K562 (cell line): Measurements from ENCODE around the gene SLC27A2. TPM values are rescaled to one million over a fixed set of nuclear protein-coding genes. Genes with fewer than 3 reads are reported as not detected.

ENCODE experiments used
- ADNP ChIP-seq: fragments of 200-800 bp; sonication (Bioruptor generic); IDR thresholded peaks from 2 replicates; pipeline ENCODE4 v1.6.1; 2016; ENCODE audit warnings: missing genetic modification characterization, missing compliant biosample characterization
- ARID1B ChIP-seq: fragments of 450-650 bp; IDR thresholded peaks from 2 replicates; pipeline ENCODE4 v1.6.1; 2016; ENCODE audit warnings: antibody characterized with exemption, mild to moderate bottlenecking, inconsistent platforms
- BRF1 ChIP-seq: IDR thresholded peaks from 3 replicates; pipeline ENCODE4 v1.6.1; 2011; ENCODE audit warnings: borderline replicate concordance, mild to moderate bottlenecking; ENCODE audit not compliant: insufficient read length; ENCODE audit errors: extremely low read depth
- CBX2 ChIP-seq: fragments of 200-600 bp; sonication (generic); IDR thresholded peaks from one replicate; pipeline ENCODE4 v1.6.1; 2012; ENCODE audit warnings: mild to moderate bottlenecking, low read length, inconsistent platforms; ENCODE audit not compliant: insufficient read depth, poor library complexity, severe bottlenecking
- CREB1 ChIP-seq, 2 experiments: sonication (generic) in 1 of 2; formaldehyde crosslinking in 1 of 2; IDR thresholded peaks; 2 replicates each; pipeline versions ENCODE4 v1.6.1 to v1.8.0; 2012 to 2022; ENCODE audit warnings: inconsistent platforms in 1 of 2, mild to moderate bottlenecking in 1 of 2, missing genetic modification reagents in 1 of 2, moderate library complexity in 1 of 2
- DNMT1 ChIP-seq: fragments of 450-650 bp; IDR thresholded peaks from 2 replicates; pipeline ENCODE4 v1.6.1; 2016; ENCODE audit warnings: antibody characterized with exemption, mild to moderate bottlenecking
- FOXA1 ChIP-seq: fragments of 450-650 bp; IDR thresholded peaks from 2 replicates; pipeline ENCODE4 v1.6.1; 2016; ENCODE audit warnings: mild to moderate bottlenecking, borderline replicate concordance
- FOXJ2 ChIP-seq: fragments of 200-800 bp; sonication (Bioruptor generic); IDR thresholded peaks from 2 replicates; pipeline ENCODE4 v1.6.1; 2016; ENCODE audit warnings: missing genetic modification characterization, missing compliant biosample characterization
- GABPA ChIP-seq: fragments of 200-800 bp; sonication (Bioruptor generic); conservative IDR thresholded peaks from 2 replicates; pipeline ENCODE4 v1.6.1; 2016; ENCODE audit warnings: low read depth, missing genetic modification characterization, missing compliant biosample characterization
- GTF2B ChIP-seq: IDR thresholded peaks from 2 replicates; pipeline ENCODE4 v1.6.1; 2011; ENCODE audit not compliant: insufficient read length; ENCODE audit errors: extremely low read depth
- HDAC6 ChIP-seq: IDR thresholded peaks from 2 replicates; pipeline ENCODE4 v1.6.1; 2012; ENCODE audit warnings: low read depth, mild to moderate bottlenecking, control low read depth, inconsistent platforms, low read length, moderate library complexity
- IRF1 ChIP-seq: sonication (generic); formaldehyde crosslinking; IDR thresholded peaks from 2 replicates; pipeline ENCODE4 v1.8.0; 2022; ENCODE audit warnings: missing genetic modification reagents, mild to moderate bottlenecking, borderline replicate concordance
- JUN ChIP-seq, 2 experiments: sonication (generic) in 1 of 2; formaldehyde crosslinking in 1 of 2; IDR thresholded peaks; 2 replicates each; pipeline versions ENCODE4 v1.6.1 to v1.8.0; 2012 to 2022; ENCODE audit warnings: borderline replicate concordance in 2 of 2, mild to moderate bottlenecking in 2 of 2, improper control_type of control experiment in 1 of 2, low read depth in 1 of 2, low read length in 1 of 2, missing genetic modification reagents in 1 of 2
- KDM4B ChIP-seq, 2 experiments: fragments of 450-650 bp in 1 of 2; sonication (generic) in 1 of 2; IDR thresholded peaks; 2 replicates each; pipeline ENCODE4 v1.6.1; 2016 to 2017; ENCODE audit warnings: borderline replicate concordance in 2 of 2, antibody characterized with exemption in 1 of 2, low read depth in 1 of 2, mild to moderate bottlenecking in 1 of 2
- NFE2 ChIP-seq: IDR thresholded peaks from 2 replicates; pipeline ENCODE4 v1.6.1; 2014; ENCODE audit warnings: antibody characterized with exemption, low read depth
- NR2F6 ChIP-seq: fragments of 450-650 bp; formaldehyde crosslinking; IDR thresholded peaks from 2 replicates; pipeline ENCODE4 v1.4.0; 2020; ENCODE audit warnings: mild to moderate bottlenecking
- TAF1 ChIP-seq: IDR thresholded peaks from 2 replicates; pipeline ENCODE4 v1.6.1; 2011; ENCODE audit warnings: mild to moderate bottlenecking, low read length, moderate library complexity; ENCODE audit not compliant: insufficient read depth, control insufficient read depth, severe bottlenecking; ENCODE audit errors: extremely low read depth
- ZKSCAN1 ChIP-seq: fragments of 150-350 bp; IDR thresholded peaks from 2 replicates; pipeline ENCODE4 v1.6.1; 2016; ENCODE audit warnings: low read depth, low read length
- ZNF174 ChIP-seq: fragments of 250-450 bp; sonication (Bioruptor Pico); IDR thresholded peaks from 2 replicates; pipeline ENCODE4 v1.4.0; 2020; ENCODE audit warnings: mild to moderate bottlenecking
- ZNF586 ChIP-seq: fragments of 450-650 bp; formaldehyde crosslinking; conservative IDR thresholded peaks from 2 replicates; pipeline ENCODE4 v1.4.0; 2020; ENCODE audit warnings: mild to moderate bottlenecking, moderate library complexity
- ZNF764 ChIP-seq: fragments of 250-450 bp; sonication (Bioruptor Pico); IDR thresholded peaks from 2 replicates; pipeline ENCODE4 v1.4.0; 2020; ENCODE audit warnings: low read depth, mild to moderate bottlenecking, moderate library complexity
- ZNF780A ChIP-seq: fragments of 250-450 bp; sonication (Bioruptor Pico); IDR thresholded peaks from 2 replicates; pipeline ENCODE4 v1.5.0; 2021; ENCODE audit warnings: mild to moderate bottlenecking
- polyA plus RNA-seq, 8 experiments: library from polyadenylated mRNA; depleted of rRNA in 4 of 8; stranded (reverse) in 5 of 8; unstranded in 3 of 8; fragments of >200 nt; fragmentation: Nextera tagmentation in 2 of 8; fragmentation: Illumina TruSeq in 1 of 8; extraction: Ambion mirVana in 2 of 8; extraction: Trizol in 1 of 8; gene quantifications; 2 replicates each; pipeline versions ENCODE4 v1.2.1 to v1.2.3, GENCODE V29; 2011 to 2014; ENCODE audit warnings: inconsistent platforms in 1 of 8, missing spikeins in 1 of 8
- total RNA-seq, 7 experiments: library from RNA; depleted of rRNA in 6 of 7; stranded (reverse); fragments of >200 nt in 6 of 7; fragmentation: Illumina TruSeq in 2 of 7; extraction: Trizol in 2 of 7; gene quantifications; 2 replicates each; pipeline versions ENCODE4 v1.2.1 to v1.2.3, GENCODE V29; 2011 to 2021; ENCODE audit warnings: low replicate concordance in 1 of 7
- TF ChIP-seq, protein P1 (sequence below): fragments of 200-800 bp; sonication (Bioruptor generic); IDR thresholded peaks from 2 replicates; pipeline ENCODE4 v1.6.1; 2017; ENCODE audit warnings: missing genetic modification characterization, missing compliant biosample characterization
- TF ChIP-seq, protein P2 (sequence below), 2 experiments: IDR thresholded peaks; 2 replicates each; pipeline ENCODE4 v1.6.1; 2012; ENCODE audit warnings: improper control_type of control experiment in 2 of 2, low read depth in 2 of 2, low read length in 2 of 2, borderline replicate concordance in 1 of 2

The SLC27A2 gene
- total and polyA plus RNA-seq, 9 of the 15 experiments (the other 6 are each of a cell fraction or from before 2014, with no cell fraction given), result 4.9 to 38.0 (median 22.7) TPM

- TF ChIP-seq CBX2 (no peak), DNMT1 (no peak), ARID1B (no peak), KDM4B (IDR thresholded peaks at IDR 0.05; ENCODE audit: borderline replicate concordance in 2 of 2, low read depth in 1 of 2) (no peak), ZNF174 (CRISPR knock-in tag) (no peak), GABPA (tag) (no peak), CREB1 (IDR thresholded peaks at IDR 0.05) (no peak), CREB1 (CRISPR knock-in tag; IDR thresholded peaks at IDR 0.05) (peak; percentile 58; the same call in 1 of the 2 replicates), GTF2B (no peak), IRF1 (CRISPR knock-in tag) (no peak), ZNF586 (CRISPR knock-in tag) (no peak), FOXJ2 (no peak), TAF1 (peak; percentile 28), ZKSCAN1 (no peak), BRF1 (no peak), ZNF780A (CRISPR knock-in tag) (no peak), HDAC6 (no peak), ZNF764 (CRISPR knock-in tag) (no peak), FOXA1 (no peak), ADNP (tag) (no peak), NFE2 (no peak), NR2F6 (CRISPR knock-in tag) (no peak), JUN (IDR thresholded peaks at IDR 0.05; ENCODE audit: borderline replicate concordance, low read depth, low read length) (no peak), JUN (CRISPR knock-in tag; IDR thresholded peaks at IDR 0.05; ENCODE audit: borderline replicate concordance) (no peak)
- TF ChIP-seq, protein P1, sequence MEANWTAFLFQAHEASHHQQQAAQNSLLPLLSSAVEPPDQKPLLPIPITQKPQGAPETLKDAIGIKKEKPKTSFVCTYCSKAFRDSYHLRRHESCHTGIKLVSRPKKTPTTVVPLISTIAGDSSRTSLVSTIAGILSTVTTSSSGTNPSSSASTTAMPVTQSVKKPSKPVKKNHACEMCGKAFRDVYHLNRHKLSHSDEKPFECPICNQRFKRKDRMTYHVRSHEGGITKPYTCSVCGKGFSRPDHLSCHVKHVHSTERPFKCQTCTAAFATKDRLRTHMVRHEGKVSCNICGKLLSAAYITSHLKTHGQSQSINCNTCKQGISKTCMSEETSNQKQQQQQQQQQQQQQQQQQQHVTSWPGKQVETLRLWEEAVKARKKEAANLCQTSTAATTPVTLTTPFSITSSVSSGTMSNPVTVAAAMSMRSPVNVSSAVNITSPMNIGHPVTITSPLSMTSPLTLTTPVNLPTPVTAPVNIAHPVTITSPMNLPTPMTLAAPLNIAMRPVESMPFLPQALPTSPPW, result 0 out of 2 replicates have a peak, but pooled peaks have one; percentile 31
- TF ChIP-seq, protein P2, sequence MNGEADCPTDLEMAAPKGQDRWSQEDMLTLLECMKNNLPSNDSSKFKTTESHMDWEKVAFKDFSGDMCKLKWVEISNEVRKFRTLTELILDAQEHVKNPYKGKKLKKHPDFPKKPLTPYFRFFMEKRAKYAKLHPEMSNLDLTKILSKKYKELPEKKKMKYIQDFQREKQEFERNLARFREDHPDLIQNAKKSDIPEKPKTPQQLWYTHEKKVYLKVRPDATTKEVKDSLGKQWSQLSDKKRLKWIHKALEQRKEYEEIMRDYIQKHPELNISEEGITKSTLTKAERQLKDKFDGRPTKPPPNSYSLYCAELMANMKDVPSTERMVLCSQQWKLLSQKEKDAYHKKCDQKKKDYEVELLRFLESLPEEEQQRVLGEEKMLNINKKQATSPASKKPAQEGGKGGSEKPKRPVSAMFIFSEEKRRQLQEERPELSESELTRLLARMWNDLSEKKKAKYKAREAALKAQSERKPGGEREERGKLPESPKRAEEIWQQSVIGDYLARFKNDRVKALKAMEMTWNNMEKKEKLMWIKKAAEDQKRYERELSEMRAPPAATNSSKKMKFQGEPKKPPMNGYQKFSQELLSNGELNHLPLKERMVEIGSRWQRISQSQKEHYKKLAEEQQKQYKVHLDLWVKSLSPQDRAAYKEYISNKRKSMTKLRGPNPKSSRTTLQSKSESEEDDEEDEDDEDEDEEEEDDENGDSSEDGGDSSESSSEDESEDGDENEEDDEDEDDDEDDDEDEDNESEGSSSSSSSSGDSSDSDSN (IDR thresholded peaks at IDR 0.05; ENCODE audit: borderline replicate concordance in 1 of 2, low read depth in 2 of 2, low read length in 2 of 2), result peak in 1 of 2 experiments; percentile 66; a peak in 1 of 4 replicates
Measured at GRCh38 chr15:50181969-50182218, at the start of gene SLC27A2 (continued).
